ENCODE measurements around the gene FAM221B.

- no peak for TF ChIP-seq CTCF (IDR thresholded peaks at IDR 0.05; ENCODE audit: poor library complexity, severe bottlenecking)
- TF ChIP-seq SMC3 (conservative IDR thresholded peaks at IDR 0.05; ENCODE audit: poor library complexity): no peak
- no peak for TF ChIP-seq POLR2AphosphoS5 (IDR thresholded peaks at IDR 0.05)
- no peak for TF ChIP-seq RAD21 (conservative IDR thresholded peaks at IDR 0.05)
- TF ChIP-seq REST (IDR thresholded peaks at IDR 0.05; ENCODE audit: borderline replicate concordance): no peak
Measured at GRCh38 chr9:35792826-35793225, 35.7 kb downstream of the FAM221B start.

Measured in neural cell (in vitro differentiated cells).